Spleen (tissue), 7 donors: Measurements from ENCODE around the gene DSTYK.

Experiments used
- POLR2AphosphoS5 ChIP-seq, 3 donors: sonication (generic); formaldehyde crosslinking; IDR thresholded peaks; one replicate each; pipeline ENCODE4 v1.5.1; 2017; ENCODE audit warnings: antibody characterized with exemption in 3 of 3
- TF ChIP-seq, protein P1 (sequence below), 11 experiments: fragments of 200-600 bp in 7 of 11; fragments of 450-650 bp in 4 of 11; sonication (generic) in 4 of 11; IDR thresholded peaks in 8 of 11; conservative IDR thresholded peaks in 3 of 11; 1 replicate in 7 of 11; 2 replicates in 4 of 11; pipeline versions ENCODE4 v1.4.0 to v1.8.0; 2016 to 2021; ENCODE audit warnings: antibody characterized with exemption in 11 of 11, inconsistent platforms in 4 of 11, mild to moderate bottlenecking in 1 of 11
- donor health status: DM: no; HTN: no; CAD: no; lungs with moderate emphysema.
- donor health status: DM: no; HTN: no; CAD: no.
- donor health status: DM: no; HTN: no; CAD: no.

DNA sequence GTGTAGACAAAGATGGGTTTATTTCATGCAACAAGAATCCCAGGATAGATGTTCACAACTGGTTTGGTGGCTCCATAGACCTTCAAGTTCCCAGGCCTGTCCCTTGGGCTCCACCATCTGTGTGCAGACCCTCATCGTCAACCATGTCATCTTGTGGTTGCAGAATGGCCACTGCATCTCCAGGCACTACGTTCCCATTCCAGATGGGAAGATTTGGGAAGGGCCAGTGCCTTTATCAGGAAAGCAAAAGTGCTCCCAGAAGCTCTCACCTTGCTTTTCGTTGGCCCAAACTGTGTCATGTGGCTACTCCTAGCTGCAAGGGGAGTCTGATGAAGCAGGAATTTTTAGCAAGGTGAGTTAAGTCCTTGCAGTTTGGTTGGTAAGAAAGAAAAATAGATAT lies 29.1 kb upstream of the DSTYK start:
- TF ChIP-seq, protein P1, sequence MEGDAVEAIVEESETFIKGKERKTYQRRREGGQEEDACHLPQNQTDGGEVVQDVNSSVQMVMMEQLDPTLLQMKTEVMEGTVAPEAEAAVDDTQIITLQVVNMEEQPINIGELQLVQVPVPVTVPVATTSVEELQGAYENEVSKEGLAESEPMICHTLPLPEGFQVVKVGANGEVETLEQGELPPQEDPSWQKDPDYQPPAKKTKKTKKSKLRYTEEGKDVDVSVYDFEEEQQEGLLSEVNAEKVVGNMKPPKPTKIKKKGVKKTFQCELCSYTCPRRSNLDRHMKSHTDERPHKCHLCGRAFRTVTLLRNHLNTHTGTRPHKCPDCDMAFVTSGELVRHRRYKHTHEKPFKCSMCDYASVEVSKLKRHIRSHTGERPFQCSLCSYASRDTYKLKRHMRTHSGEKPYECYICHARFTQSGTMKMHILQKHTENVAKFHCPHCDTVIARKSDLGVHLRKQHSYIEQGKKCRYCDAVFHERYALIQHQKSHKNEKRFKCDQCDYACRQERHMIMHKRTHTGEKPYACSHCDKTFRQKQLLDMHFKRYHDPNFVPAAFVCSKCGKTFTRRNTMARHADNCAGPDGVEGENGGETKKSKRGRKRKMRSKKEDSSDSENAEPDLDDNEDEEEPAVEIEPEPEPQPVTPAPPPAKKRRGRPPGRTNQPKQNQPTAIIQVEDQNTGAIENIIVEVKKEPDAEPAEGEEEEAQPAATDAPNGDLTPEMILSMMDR (IDR thresholded peaks at IDR 0.05 in 8 of 11, conservative IDR thresholded peaks at IDR 0.05 in 3 of 11): no peak
- no peak for TF ChIP-seq POLR2AphosphoS5 (IDR thresholded peaks at IDR 0.05)
